NCI-H1930 (cell line): Measurements from ENCODE around the gene KIAA0319L.
A peak's percentile ranks its signal among the peaks of the same experiment; 100 is the strongest.

Experiments used
- DNase-seq, 2 experiments: peaks; one replicate each; lab custom pipeline; 2025; lab: John Stamatoyannopoulos, UW

KIAA0319L gene

DNA sequence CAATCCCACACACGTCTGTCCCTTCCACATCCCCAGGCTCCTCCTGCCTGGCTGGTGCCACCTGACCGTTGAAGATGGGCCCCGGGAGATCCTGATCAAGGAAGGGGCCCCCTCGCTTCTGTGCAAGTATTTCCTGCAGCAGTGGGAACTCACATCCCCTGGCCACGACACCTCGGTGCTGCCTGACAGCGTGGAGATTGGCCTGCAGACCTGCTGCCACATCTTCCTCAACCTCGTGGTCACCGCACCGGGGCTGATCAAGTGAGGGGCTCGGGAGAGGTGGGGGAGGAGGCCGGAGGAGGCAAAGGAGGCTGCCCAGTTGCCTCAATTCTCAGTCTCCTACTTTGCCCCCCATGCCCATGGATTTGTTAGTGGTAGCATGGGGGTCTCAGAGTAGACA lies 6.0 kb upstream of the KIAA0319L start:
- no peak for DNase-seq

GRCh38 chr1:35561972-35562680 lies 4.9 kb upstream of the KIAA0319L start:
- DNase-seq: no peak

DNA sequence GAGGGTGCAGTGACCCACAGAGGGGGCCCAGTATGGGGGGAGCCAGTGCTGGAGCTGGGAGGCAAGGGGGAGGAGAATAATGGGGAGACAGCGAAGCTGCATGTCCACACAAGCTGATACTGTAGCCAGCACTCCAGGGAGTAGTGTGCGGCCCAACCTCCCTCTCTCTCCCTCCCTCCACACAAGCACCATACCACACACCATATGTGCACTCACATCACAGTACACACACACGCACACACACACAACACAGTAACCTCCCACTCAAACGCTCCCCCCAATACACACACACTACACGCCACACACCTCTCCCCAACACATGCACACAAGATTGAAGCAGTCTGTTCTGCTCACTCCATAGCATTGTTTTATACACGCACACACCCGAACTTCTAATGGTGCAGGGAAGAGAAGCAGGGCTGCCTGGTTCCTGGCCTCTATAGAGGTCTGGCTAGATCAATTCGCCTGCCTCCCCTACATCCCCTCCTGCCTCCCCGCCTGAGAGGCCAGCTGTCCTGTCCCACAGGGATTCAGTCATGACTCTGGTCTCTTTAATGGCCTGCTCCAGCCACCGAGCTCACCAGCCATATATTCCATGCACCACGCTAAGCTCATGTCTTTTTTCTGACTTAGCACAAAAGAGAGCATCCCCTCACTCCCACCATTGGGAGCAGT lies 4.2 kb upstream of the KIAA0319L start:
- no peak for DNase-seq

DNA sequence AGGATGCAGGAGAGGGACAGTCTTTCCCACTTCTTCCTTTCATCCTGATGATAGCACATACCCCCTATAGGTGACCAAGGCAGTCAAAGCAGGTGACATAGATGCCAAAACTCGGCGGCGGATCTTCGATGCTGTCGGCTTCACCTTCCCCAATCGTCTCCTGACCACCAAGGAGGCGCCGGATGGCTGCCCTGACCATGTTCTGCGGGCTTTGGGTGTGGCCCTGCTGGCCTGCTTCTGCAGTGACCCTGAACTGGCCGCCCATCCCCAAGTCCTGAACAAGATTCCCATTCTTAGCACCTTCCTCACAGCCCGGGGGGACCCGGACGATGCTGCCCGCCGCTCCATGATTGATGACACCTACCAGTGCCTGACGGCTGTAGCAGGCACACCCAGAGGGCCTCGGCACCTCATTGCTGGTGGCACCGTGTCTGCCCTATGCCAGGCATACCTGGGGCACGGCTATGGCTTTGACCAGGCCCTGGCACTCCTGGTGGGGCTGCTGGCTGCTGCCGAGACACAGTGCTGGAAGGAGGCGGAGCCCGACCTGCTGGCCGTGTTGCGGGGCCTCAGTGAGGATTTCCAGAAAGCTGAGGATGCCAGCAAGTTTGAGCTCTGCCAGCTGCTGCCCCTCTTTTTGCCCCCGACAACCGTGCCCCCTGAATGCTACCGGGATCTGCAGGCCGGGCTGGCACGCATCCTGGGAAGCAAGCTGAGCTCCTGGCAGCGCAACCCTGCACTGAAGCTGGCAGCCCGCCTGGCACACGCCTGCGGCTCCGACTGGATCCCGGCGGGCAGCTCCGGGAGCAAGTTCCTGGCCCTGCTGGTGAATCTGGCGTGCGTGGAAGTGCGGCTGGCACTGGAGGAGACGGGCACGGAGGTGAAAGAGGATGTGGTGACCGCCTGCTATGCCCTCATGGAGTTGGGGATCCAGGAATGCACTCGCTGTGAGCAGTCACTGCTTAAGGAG lies 3.3 kb upstream of the KIAA0319L start:
- DNase-seq: no peak

GRCh38 chr1:35559317-35559944 lies 2.2 kb upstream of the KIAA0319L start:
- DNase-seq: no peak

DNA sequence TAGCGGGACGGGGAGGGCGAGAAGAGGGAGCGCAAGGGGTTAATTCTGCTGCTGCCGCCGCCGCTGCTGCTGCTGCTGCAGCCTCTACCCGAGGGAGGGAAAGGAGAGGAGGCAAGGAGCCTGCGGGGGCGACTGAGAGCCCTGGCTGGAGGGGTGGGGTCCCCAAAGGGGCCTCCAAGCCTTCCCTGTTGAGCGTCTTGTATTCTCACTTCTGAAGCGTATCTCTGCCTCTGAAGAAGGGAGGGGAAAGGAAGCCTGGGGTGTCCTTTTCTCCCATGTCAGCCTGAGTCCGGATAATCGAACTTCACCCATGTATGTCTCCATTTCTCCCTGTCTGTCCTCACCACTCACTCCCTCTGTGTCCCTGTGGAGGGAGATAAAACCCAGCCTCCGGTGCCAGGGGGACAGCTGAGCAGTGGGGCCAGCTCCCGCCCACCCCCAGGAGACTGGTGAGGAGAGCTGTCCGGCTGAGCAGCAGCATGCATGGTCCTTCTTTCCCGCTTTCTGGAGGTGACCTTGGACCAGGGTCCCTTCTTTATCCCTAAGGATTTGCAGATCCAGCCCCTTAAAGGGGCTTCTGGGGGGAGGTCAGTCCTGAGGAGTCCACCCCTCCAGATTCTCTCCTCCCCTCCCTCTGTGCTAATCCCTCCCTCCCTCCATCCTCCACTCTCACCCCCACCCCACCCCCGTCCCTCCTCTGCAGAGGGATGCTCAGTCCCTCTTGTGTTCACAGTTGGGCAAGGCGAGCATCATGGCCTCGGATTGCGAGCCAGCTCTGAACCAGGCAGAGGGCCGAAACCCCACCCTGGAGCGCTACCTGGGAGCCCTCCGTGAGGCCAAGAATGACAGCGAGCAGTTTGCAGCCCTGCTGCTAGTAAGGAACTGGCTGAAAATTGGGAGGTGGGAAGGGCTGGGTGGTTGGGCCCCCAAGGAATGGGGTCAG lies 1.4 kb upstream of the KIAA0319L start:
- no peak for DNase-seq

DNA sequence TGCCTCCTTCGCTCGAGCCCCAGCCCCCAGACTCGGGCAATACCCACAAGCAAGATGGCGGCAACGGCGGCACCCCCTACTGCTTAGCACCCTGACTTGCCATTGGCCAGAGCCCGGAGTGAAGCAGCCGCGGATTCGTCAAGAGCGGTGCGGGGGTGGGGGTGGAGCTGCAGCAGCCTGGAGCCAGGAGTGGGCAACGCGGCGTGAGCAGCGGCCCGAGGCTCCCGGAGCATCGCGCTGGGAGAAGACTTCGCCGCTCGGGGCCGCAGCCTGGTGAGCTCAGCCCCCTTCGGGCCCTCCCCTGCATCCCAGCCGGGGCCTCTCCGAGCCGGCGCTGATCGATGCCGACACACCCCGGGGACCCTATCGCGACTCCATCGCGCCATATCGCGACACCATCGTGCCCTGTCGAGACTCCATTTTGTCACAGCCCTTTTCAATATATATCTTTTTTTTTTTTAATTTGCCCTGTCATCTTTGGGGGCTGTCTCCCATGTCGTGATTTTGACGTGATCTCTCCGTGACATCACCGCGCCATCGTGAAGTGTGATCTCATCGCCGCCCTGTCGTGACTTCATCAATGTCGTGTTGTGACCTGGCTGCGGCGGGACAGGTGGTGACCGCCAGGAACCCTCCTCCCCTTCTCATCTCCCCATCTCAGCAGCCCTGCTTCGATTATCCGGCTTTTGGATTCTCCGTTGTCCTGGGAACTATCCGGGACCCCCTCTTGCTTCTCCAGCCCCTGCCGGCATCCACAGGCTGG lies 589 bp upstream of the KIAA0319L start, which contains the start of gene NCDN:
NCDN (plus strand) TSS at position 189 of the 763 bp plus-strand sequence; CDS start at position 581, 392 bp downstream.
- peak; percentile 96 for DNase-seq

- DNase-seq: no peak
Observed at GRCh38 chr1:35556484-35557117, 602 bp downstream of the KIAA0319L start.

DNA sequence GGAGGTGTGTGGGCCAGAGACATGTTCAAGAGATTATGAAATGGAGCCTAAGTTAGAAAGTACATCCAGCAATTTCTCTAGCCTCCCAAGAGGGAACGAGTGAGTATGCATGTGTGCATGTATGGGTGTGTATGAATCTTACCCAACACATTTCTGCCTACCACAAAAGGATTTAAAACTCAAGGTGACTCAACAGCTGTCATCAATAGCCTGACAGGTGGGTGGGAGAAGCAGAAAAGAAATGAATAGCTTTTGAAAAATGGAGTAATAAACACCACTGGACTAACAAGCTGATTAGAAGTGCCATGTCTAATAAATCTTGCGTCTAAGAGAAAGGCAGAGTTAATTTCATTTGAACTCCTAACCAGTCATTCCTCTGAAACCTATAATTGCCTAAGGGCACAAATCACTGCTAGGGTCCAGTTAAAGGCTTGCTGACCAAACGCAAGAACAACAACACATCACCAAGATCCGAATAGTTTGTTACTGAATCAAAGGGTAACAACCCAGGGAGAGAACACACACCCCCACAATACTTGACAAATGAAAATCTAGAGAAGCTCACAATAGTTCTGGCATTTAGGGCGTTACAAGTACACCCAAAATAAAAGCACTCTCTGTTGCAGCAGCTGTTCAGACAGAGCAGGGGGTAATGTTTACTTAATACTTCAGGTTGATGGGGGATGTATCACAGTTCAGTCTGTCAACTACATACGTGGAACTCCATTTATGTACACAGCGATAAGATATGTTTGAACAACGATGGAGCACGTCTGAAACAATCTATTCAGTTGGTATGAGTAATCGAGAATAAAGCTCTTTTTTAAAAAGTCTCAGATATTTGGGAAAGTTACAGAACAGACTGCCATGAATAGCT lies 1.4 kb downstream of the KIAA0319L start:
- no peak for DNase-seq

- DNase-seq: no peak
Observed at GRCh38 chr1:35555212-35555584, 2.0 kb downstream of the KIAA0319L start.

GRCh38 chr1:35554266-35555211 lies 2.7 kb downstream of the KIAA0319L start:
- DNase-seq: no peak

DNA sequence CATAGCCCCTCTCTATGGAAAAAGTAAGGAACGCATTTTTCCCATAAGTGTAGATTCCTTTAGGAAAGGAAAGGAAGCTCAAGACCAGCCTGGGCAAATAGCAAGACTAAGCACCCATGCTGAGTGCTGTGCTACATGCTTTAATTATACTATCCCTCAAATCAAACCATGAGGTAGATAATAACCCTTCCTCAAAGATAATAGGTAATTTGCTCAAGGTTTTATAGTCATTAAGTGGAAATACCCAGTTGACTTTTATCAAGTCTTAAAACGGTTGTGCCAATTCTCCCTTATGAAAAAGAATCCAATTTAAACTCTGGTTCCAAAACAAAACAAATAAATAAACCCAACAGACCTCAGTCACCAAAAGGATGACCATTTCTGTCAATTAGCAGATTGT lies 3.4 kb downstream of the KIAA0319L start:
- DNase-seq: no peak

DNA sequence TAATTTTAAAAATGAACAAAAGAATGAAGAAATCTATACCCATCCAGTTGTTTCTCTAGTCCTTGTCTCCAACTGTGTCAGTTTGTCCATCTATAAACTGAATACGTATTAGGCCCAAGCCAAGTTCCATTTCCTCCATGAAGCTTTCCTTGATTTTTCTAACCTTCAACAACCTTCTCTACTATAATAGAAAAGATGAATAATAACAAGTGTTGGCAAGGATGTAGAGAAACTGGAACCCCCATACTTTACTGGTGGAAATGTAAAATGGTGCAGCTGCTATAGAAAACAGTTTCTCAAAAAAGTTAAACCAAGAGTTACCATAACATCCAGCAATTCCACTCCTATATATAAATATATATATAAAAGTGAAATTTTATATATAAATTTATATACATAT lies 10.6 kb downstream of the KIAA0319L start:
- no peak for DNase-seq

DNA sequence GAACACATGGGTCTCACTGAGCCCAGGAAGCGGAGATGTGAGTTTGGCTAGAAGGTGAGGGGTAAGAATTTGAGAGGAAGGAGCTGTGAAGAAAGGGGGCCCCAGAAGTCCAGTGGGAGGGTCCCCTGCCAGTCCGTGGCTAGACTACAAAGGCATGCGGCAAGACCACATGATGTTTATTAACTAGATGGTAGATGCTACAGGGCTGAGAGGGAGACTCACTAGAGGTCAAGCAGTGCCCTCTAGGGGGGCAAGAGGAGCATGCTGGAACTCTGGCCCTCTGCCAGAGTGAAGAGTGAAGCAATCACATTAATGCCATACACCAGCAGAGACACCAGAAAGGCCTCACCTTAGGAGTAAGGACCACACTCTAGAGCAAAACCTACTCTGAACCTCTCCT lies 12.2 kb downstream of the KIAA0319L start:
- DNase-seq: peak; percentile 16 to 30

DNA sequence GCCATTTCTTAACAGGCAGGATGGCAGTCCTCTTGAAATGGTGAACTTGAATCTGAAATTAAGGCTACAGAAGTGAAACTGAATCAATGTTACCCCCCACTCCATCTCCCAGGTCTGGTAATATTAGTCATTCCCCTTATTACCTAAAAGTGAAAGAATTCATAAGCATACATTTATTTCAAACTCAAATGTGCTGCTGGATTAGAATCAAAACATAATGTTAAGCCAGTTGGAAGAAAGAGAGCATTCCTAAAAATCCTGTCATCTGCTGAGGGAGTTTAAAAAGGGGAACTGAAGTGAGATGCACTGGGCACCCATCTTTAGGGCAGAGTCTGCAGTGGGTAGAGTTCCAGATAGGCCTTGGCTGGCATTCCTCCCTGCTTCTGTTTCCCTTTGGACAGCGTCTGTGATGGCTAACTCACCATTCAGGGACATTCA lies 17.4 kb downstream of the KIAA0319L start:
- DNase-seq: no peak

- no peak for DNase-seq
Observed at GRCh38 chr1:35539073-35539823, 18.0 kb downstream of the KIAA0319L start.

DNA sequence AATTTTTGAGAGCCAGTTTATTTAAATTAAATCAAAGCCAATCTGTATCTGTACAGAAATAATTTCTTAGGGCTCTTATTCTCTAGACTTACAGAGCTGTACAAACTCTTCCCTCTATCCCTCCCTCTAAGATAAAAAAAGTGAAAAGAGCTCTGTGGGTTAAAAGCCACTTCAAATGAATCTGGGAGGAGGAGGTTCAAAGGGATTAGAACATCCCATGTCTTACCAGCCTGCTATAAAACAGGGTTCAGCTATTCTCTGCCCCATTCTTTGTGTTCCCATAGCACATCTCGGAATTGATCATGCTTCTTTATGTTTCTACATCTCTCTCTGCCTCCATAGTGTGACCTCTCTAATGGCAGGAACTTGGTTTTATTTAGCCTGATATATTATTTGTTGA lies 19.4 kb downstream of the KIAA0319L start:
- no peak for DNase-seq
